Nephron (organoid): ENCODE data around the gene PCSK5.

Experiments used
- H3K27ac Mint-ChIP-seq, 3 experiments: 2 replicates each; pipeline ENCODE4 v1.8.0; 2020; ENCODE audit warnings: mixed read lengths in 3 of 3, mild to moderate bottlenecking in 2 of 3, moderate library complexity in 1 of 3
- H3K27me3 Mint-ChIP-seq: 2 replicates; pipeline ENCODE4 v1.8.0; 2021; ENCODE audit warnings: low read depth, mild to moderate bottlenecking, moderate library complexity, mixed read lengths
- H3K36me3 Mint-ChIP-seq: 2 replicates; pipeline ENCODE4 v1.8.0; 2020; ENCODE audit warnings: low read depth, mixed read lengths
- H3K4me1 Mint-ChIP-seq: 2 replicates; pipeline ENCODE4 v1.8.0; 2020; ENCODE audit warnings: mixed read lengths
- H3K4me3 Mint-ChIP-seq, 3 experiments: 2 replicates each; pipeline ENCODE4 v1.8.0; 2020; ENCODE audit warnings: mild to moderate bottlenecking in 3 of 3, mixed read lengths in 3 of 3, moderate library complexity in 2 of 3
- H3K9me3 Mint-ChIP-seq: 2 replicates; pipeline ENCODE4 v1.8.0; 2020; ENCODE audit warnings: mixed read lengths
- CTCF ChIP-seq, 3 experiments: fragments of 200-600 bp; sonication (generic); IDR thresholded peaks; one replicate each; pipeline ENCODE4 v1.5.0; 2021; ENCODE audit warnings: antibody characterized with exemption in 3 of 3; ENCODE audit not compliant: unreplicated experiment in 3 of 3

PCSK5 gene

GRCh38 chr9:76365028-76365427, 474.6 kb downstream of the PCSK5 start:
- TF ChIP-seq CTCF (IDR thresholded peaks at IDR 0.05; ENCODE audit: unreplicated experiment in 3 of 3) = no peak
- peaks cover 7% of the 10 kb centered on the region for H3K4me1 Mint-ChIP-seq
- H3K4me3 Mint-ChIP-seq = no peak overlapping the region
- no peaks in the 10 kb centered on the region for H3K36me3 Mint-ChIP-seq
- H3K27me3 Mint-ChIP-seq = peaks cover 7% of the 10 kb centered on the region
- H3K27ac Mint-ChIP-seq = no peak overlapping the region
- no peaks in the 10 kb centered on the region for H3K9me3 Mint-ChIP-seq

DNA sequence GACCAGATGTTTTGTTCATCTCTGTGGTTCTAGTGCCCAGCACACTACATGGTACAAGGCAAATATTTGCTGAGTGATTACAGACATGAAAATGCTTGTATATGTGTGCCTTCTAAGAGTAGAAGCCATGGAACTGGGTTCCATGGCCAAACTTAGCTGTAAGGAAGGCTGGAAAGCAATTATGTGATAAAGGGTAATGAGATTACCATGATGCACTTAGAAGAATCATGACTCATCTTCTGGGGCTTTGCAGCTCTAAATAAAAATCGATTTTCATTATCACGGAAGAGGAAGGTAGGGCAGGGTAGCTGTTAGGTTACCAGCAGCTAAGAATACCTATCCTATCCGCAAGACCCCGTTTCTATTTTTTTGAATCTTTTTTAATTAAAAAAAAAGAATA, 475.8 kb downstream of the PCSK5 start:
- Mint-ChIP-seq H3K4me3 (no peak overlapping the region), H3K27ac (no peak overlapping the region), H3K36me3 (no peaks in the 10 kb centered on the region), H3K27me3 (peaks cover 7% of the 10 kb centered on the region), H3K9me3 (no peaks in the 10 kb centered on the region), H3K4me1 (peaks cover 11% of the 10 kb centered on the region)
- TF ChIP-seq CTCF (IDR thresholded peaks at IDR 0.05; ENCODE audit: unreplicated experiment in 3 of 3) = no peak

DNA sequence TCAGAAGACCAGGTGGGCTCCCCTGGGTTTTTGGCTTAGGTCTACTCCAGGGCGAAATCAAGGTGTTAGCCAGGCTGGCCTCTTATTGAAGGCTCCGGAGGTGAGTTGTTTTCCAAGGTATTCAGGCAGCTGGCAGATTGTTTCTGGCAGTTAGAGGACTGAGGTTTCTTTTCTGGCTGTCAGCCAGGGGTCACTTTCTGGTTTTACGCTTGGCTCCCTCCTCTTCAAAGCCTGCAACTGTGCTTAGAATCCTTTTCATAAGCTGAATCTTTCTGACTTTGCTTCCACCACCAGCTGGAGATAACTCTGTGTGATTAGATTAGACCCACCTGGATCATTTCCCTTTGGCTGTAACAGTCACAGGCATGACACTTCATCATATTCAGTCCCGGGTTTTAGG, 479.1 kb downstream of the PCSK5 start:
- TF ChIP-seq CTCF (IDR thresholded peaks at IDR 0.05; ENCODE audit: unreplicated experiment in 3 of 3) = no peak
- no peaks in the 10 kb centered on the region for H3K36me3 Mint-ChIP-seq
- peaks cover 34% of the 10 kb centered on the region for H3K4me1 Mint-ChIP-seq
- no peaks in the 10 kb centered on the region for H3K27me3 Mint-ChIP-seq
- no peaks in the 10 kb centered on the region for H3K9me3 Mint-ChIP-seq
- H3K4me3 Mint-ChIP-seq = no peak overlapping the region
- H3K27ac Mint-ChIP-seq = peak overlapping the region; percentile 48 to 81 (median 76)

- Mint-ChIP-seq H3K4me3 (no peak overlapping the region), H3K27me3 (peaks cover under 1% of the 10 kb centered on the region), H3K36me3 (no peaks in the 10 kb centered on the region), H3K4me1 (peaks cover 43% of the 10 kb centered on the region), H3K9me3 (no peaks in the 10 kb centered on the region), H3K27ac (peak overlapping the region; percentile 22 to 53 (median 48))
- no peak for TF ChIP-seq CTCF (IDR thresholded peaks at IDR 0.05; ENCODE audit: unreplicated experiment in 3 of 3)
Observed at GRCh38 chr9:76370396-76371023, 480.0 kb downstream of the PCSK5 start.

- Mint-ChIP-seq H3K27ac (peak overlapping the region in 2 of 3 experiments; percentile 30 to 85), H3K36me3 (no peaks in the 10 kb centered on the region), H3K4me1 (peaks cover 43% of the 10 kb centered on the region), H3K9me3 (no peaks in the 10 kb centered on the region), H3K4me3 (no peak overlapping the region), H3K27me3 (peaks cover 5% of the 10 kb centered on the region)
- TF ChIP-seq CTCF (IDR thresholded peaks at IDR 0.05; ENCODE audit: unreplicated experiment in 3 of 3) = no peak
Observed at GRCh38 chr9:76371901-76372300, 481.4 kb downstream of the PCSK5 start.

- H3K36me3 Mint-ChIP-seq = no peaks in the 10 kb centered on the region
- peaks cover 43% of the 10 kb centered on the region for H3K4me1 Mint-ChIP-seq
- no peak for TF ChIP-seq CTCF (IDR thresholded peaks at IDR 0.05; ENCODE audit: unreplicated experiment in 3 of 3)
- H3K4me3 Mint-ChIP-seq = no peak overlapping the region
- no peaks in the 10 kb centered on the region for H3K9me3 Mint-ChIP-seq
- peak overlapping the region in 2 of 3 experiments; percentile 30 to 85 for H3K27ac Mint-ChIP-seq
- peaks cover 5% of the 10 kb centered on the region for H3K27me3 Mint-ChIP-seq
Observed at GRCh38 chr9:76372336-76372735, 481.9 kb downstream of the PCSK5 start.
